Measurements from ENCODE around the gene CD28. TPM values are rescaled to one million over a fixed set of nuclear protein-coding genes. Genes with fewer than 3 reads are reported as not detected.

Gene CD28
- total and polyA plus RNA-seq, 9 of the 15 experiments (the other 6 are each of a cell fraction or from before 2014, with no cell fraction given): 0.01 to 0.11 TPM; not detected in 7

- CTCF ChIA-PET (ENCODE audit: low intra/inter-chr PET ratio): no interaction called here
- Histone ChIP-seq H3K79me2 (ENCODE audit: control insufficient read depth, insufficient read depth, low read length) (no peaks in the 10 kb centered on the region), H3K9me1 (ENCODE audit: control insufficient read depth, insufficient read depth, low read length) (no peaks in the 10 kb centered on the region), H3K4me3 (no peak overlapping the region), H3K27ac (ENCODE audit: extremely low read depth, low read depth, low read length) (no peak overlapping the region), H3K9me3 (replicated peaks; ENCODE audit: control insufficient read depth, insufficient read depth, low read depth, low read length) (no peaks in the 10 kb centered on the region), H3K4me1 (replicated peaks in 1 of 2; ENCODE audit: control insufficient read depth in 2 of 2, insufficient read depth in 2 of 2, low read length in 2 of 2) (no peaks in the 10 kb centered on the region), H3K9ac (ENCODE audit: insufficient read depth in 1 of 2, low read depth in 2 of 2, low read length in 2 of 2) (no peak overlapping the region), H2AFZ (ENCODE audit: low read depth, low read length) (no peak overlapping the region), H4K20me1 (replicated peaks; ENCODE audit: control insufficient read depth, insufficient read depth, low read length) (no peaks in the 10 kb centered on the region), H3K27me3 (ENCODE audit: control insufficient read depth in 2 of 2, insufficient read depth in 2 of 2, low read length in 2 of 2) (no peaks in the 10 kb centered on the region), H3K4me2 (ENCODE audit: insufficient read depth, low read length) (no peak overlapping the region), H3K36me3 (ENCODE audit: control insufficient read depth, insufficient read depth, low read length) (no peaks in the 10 kb centered on the region)
- DNase-seq (ENCODE audit: extremely low read depth in 1 of 4, low spot score in 3 of 4) (no peak), FAIRE-seq (no peak), ATAC-seq (no peak)
- POLR2A ChIA-PET: no interaction called here
- 4% methylated on average over 3 of the region's 4 CpGs for WGBS (ENCODE audit: insufficient coverage, low coverage, missing lambda C conversion rate)
- TF ChIP-seq MBD2 (IDR thresholded peaks at IDR 0.05; ENCODE audit: borderline replicate concordance, low read depth): no peak
- no peak for TF ChIP-seq KLF1 (tag; IDR thresholded peaks at IDR 0.05)
- no peak for TF ChIP-seq MCM3 (IDR thresholded peaks at IDR 0.05)
- no peak for TF ChIP-seq PURB (CRISPR knock-in tag; IDR thresholded peaks at IDR 0.05; ENCODE audit: low read depth)
- TF ChIP-seq, protein P1, sequence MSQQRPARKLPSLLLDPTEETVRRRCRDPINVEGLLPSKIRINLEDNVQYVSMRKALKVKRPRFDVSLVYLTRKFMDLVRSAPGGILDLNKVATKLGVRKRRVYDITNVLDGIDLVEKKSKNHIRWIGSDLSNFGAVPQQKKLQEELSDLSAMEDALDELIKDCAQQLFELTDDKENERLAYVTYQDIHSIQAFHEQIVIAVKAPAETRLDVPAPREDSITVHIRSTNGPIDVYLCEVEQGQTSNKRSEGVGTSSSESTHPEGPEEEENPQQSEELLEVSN (IDR thresholded peaks at IDR 0.05; ENCODE audit: borderline replicate concordance in 1 of 2, extremely low read depth in 1 of 2, insufficient read depth in 1 of 2, insufficient read length in 1 of 2, low read depth in 1 of 2, low read length in 1 of 2, poor library complexity in 1 of 2, severe bottlenecking in 1 of 2): no peak
- TF ChIP-seq ZBTB40 (IDR thresholded peaks at IDR 0.05): no peak
- TF ChIP-seq ZBTB40 (CRISPR knock-in tag; IDR thresholded peaks at IDR 0.05): no peak
- TF ChIP-seq ZBTB7A (IDR thresholded peaks at IDR 0.05; ENCODE audit: borderline replicate concordance, control insufficient read depth, low read depth, low read length): no peak
- TF ChIP-seq SRSF1 (IDR thresholded peaks at IDR 0.05; ENCODE audit: low read depth, low read length): no peak
- intact Hi-C loops (cut with micrococcal nuclease): no loop called here
- in situ Hi-C loops (cut with MboI): no loop called here
- no TSS peak for BruUV-seq (replicated peaks)
Measured at GRCh38 chr2:203688798-203689197, 17.6 kb upstream of the CD28 start.

Data from K562 (cell line).